Hepatocyte (in vitro differentiated cells): ENCODE data around the gene SLC16A2. TPM values are rescaled to one million over a fixed set of nuclear protein-coding genes. Genes with fewer than 3 reads are reported as not detected.
"Not testable (repeated sequence)": the region's sequence is repeated elsewhere in the genome, so short reads cannot be mapped to it uniquely, and the experiment has no call there.

Source experiments
- DNase-seq: peaks from one replicate; pipeline ENCODE4 v3.0.0-alpha.2; 2016; ENCODE audit warnings: low spot score
- H2AFZ ChIP-seq: fragments of 200-600 bp; sonication (generic); 2 replicates; pipeline ENCODE4 v1.6.0; 2016; ENCODE audit warnings: antibody characterized with exemption, mild to moderate bottlenecking
- H3K27ac ChIP-seq: fragments of 200-600 bp; sonication (generic); 2 replicates; pipeline ENCODE4 v1.5.1; 2016; ENCODE audit warnings: mild to moderate bottlenecking
- H3K27me3 ChIP-seq: fragments of 200-600 bp; sonication (generic); 2 replicates; pipeline ENCODE4 v1.6.1; 2016
- H3K36me3 ChIP-seq: fragments of 200-600 bp; sonication (generic); replicated peaks from 2 replicates; pipeline ENCODE4 v1.5.1; 2016; ENCODE audit warnings: low read depth; ENCODE audit not compliant: insufficient read depth
- H3K4me1 ChIP-seq: fragments of 200-600 bp; sonication (generic); 2 replicates; pipeline ENCODE4 v1.5.1; 2016; ENCODE audit warnings: mild to moderate bottlenecking, moderate library complexity; ENCODE audit not compliant: insufficient read depth
- H3K4me2 ChIP-seq: fragments of 200-600 bp; sonication (generic); 2 replicates; pipeline ENCODE4 v1.6.0; 2016
- H3K4me3 ChIP-seq: fragments of 200-600 bp; sonication (generic); 2 replicates; pipeline ENCODE4 v1.5.1; 2016; ENCODE audit warnings: mild to moderate bottlenecking
- H3K79me2 ChIP-seq: fragments of 200-600 bp; sonication (generic); 2 replicates; pipeline ENCODE4 v1.6.0; 2017; ENCODE audit warnings: mild to moderate bottlenecking
- H3K9me2 ChIP-seq: fragments of 200-600 bp; sonication (generic); replicated peaks from 2 replicates; pipeline ENCODE4 v1.6.0; 2017; ENCODE audit warnings: mild to moderate bottlenecking; ENCODE audit not compliant: insufficient read depth
- H3K9me3 ChIP-seq: fragments of 200-600 bp; sonication (generic); 2 replicates; pipeline ENCODE4 v1.5.1; 2016; ENCODE audit warnings: low read depth, mild to moderate bottlenecking
- H4K20me1 ChIP-seq: fragments of 200-600 bp; sonication (generic); 2 replicates; pipeline ENCODE4 v1.6.0; 2016; ENCODE audit warnings: mild to moderate bottlenecking; ENCODE audit not compliant: insufficient read depth, poor library complexity, severe bottlenecking
- EZH2 ChIP-seq: fragments of 200-600 bp; sonication (generic); IDR thresholded peaks from 2 replicates; pipeline ENCODE4 v1.6.1; 2016; ENCODE audit warnings: antibody characterized with exemption, mild to moderate bottlenecking, borderline replicate concordance
- EZH2phosphoT487 ChIP-seq: fragments of 200-600 bp; sonication (generic); IDR thresholded peaks from one replicate; pipeline ENCODE4 v1.6.1; 2018; ENCODE audit warnings: antibody characterized with exemption, mild to moderate bottlenecking, low read depth, moderate library complexity; ENCODE audit not compliant: unreplicated experiment, severe bottlenecking
- WGBS: methylation state at CpG from one replicate; pipeline ENCODE4 v1.1.6; 2016; ENCODE audit warnings: low lambda C conversion rate; ENCODE audit errors: missing lambda C conversion rate; 5-methylcytosine and 5-hydroxymethylcytosine counted together
- polyA plus RNA-seq: library from polyadenylated mRNA; unstranded; fragments of >200 nt; fragmentation: Nextera tagmentation; extraction: Ambion mirVana; gene quantifications from 2 replicates; pipeline ENCODE4 v1.2.1, GENCODE V29; 2016
- total RNA-seq: library from RNA; depleted of rRNA; stranded (reverse); fragments of >200 nt; gene quantifications from 2 replicates; pipeline ENCODE4 v1.2.3, GENCODE V29; 2014
- TF ChIP-seq, protein P1 (sequence below): fragments of 200-600 bp; sonication (generic); IDR thresholded peaks from 2 replicates; pipeline ENCODE4 v1.5.1; 2016; ENCODE audit warnings: antibody characterized with exemption, mild to moderate bottlenecking; ENCODE audit not compliant: poor library complexity

The SLC16A2 gene
- total and polyA plus RNA-seq, 2 experiments from 2014 or later = 7.7 to 11.2 TPM

DNA sequence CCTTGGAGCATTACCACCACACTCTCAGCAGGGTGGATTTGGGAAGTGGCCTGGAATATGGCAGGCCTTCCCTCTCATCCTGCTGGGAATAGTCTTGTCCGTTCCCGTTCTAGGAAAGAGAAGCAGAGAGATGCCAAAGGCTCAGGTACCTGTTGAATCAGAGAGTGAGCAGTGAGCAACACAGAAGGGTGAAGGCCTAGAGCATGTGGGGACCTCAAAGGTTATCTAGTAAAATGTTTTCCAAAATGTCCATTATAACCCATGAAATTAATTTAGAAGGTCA is 30.8 kb downstream of the SLC16A2 start:
- TF ChIP-seq, protein P1, sequence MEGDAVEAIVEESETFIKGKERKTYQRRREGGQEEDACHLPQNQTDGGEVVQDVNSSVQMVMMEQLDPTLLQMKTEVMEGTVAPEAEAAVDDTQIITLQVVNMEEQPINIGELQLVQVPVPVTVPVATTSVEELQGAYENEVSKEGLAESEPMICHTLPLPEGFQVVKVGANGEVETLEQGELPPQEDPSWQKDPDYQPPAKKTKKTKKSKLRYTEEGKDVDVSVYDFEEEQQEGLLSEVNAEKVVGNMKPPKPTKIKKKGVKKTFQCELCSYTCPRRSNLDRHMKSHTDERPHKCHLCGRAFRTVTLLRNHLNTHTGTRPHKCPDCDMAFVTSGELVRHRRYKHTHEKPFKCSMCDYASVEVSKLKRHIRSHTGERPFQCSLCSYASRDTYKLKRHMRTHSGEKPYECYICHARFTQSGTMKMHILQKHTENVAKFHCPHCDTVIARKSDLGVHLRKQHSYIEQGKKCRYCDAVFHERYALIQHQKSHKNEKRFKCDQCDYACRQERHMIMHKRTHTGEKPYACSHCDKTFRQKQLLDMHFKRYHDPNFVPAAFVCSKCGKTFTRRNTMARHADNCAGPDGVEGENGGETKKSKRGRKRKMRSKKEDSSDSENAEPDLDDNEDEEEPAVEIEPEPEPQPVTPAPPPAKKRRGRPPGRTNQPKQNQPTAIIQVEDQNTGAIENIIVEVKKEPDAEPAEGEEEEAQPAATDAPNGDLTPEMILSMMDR = no peak
- TF ChIP-seq EZH2 (no peak), EZH2phosphoT487 (no peak)
- H3K4me1 ChIP-seq = no peaks in the 10 kb centered on the region
- 94% methylated on average over 2 of the region's 2 CpGs for WGBS
- H3K27me3 ChIP-seq = no peaks in the 10 kb centered on the region
- no peaks in the 10 kb centered on the region for H3K79me2 ChIP-seq
- H3K9me2 ChIP-seq = no peaks in the 10 kb centered on the region
- no peak overlapping the region for H3K27ac ChIP-seq
- H4K20me1 ChIP-seq = no peaks in the 10 kb centered on the region
- H3K4me3 ChIP-seq = no peak overlapping the region
- no peaks in the 10 kb centered on the region for H3K9me3 ChIP-seq
- no peaks in the 10 kb centered on the region for H3K36me3 ChIP-seq
- no peak overlapping the region for H2AFZ ChIP-seq
- no peak for DNase-seq
- no peak overlapping the region for H3K4me2 ChIP-seq

DNA sequence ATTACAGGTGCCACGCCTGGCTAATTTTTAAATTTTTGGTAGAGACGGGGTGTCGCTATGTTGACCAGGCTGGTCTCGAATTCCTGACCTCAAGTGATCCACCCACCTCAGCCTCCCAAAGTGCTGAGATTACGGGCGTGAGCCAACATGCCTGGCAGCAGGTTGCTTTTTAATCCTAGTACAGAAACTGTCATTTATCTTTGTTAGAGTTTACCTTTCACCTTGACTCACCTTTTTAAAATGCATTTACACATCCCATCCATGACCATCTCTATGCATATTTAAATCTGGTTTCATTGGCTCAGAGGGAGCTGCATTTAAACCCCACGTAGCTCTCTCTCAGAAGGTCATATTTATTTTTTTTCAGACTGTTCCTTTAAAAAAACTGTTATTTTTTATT is 31.9 kb downstream of the SLC16A2 start:
- no peak overlapping the region for H3K4me3 ChIP-seq
- H3K79me2 ChIP-seq = no peaks in the 10 kb centered on the region
- H3K9me2 ChIP-seq = no peaks in the 10 kb centered on the region
- no peaks in the 10 kb centered on the region for H3K36me3 ChIP-seq
- DNase-seq = no peak
- WGBS = 83% methylated on average over 7 of the region's 7 CpGs
- H3K27ac ChIP-seq = no peak overlapping the region
- no peak overlapping the region for H2AFZ ChIP-seq
- TF ChIP-seq EZH2phosphoT487 (no peak), EZH2 (no peak)
- TF ChIP-seq, protein P1 = no peak
- H3K4me1 ChIP-seq = no peaks in the 10 kb centered on the region
- H4K20me1 ChIP-seq = no peaks in the 10 kb centered on the region
- H3K9me3 ChIP-seq = no peaks in the 10 kb centered on the region
- H3K4me2 ChIP-seq = no peak overlapping the region
- H3K27me3 ChIP-seq = no peaks in the 10 kb centered on the region

DNA sequence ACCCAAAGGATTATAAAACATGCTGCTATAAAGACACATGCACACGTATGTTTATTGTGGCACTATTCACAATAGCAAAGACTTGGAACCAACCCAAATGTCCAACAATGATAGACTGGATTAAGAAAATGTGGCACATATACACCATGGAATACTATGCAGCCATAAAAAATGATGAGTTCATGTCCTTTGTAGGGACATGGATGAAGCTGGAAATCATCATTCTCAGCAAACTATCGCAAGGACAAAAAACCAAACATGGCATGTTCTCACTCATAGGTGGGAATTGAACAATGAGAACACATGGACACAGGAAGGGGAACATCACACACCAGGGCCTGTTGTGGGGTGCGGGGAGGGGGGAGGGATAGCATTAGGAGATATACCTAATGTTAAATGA is 32.9 kb downstream of the SLC16A2 start:
- H3K36me3 ChIP-seq, H3K9me3 ChIP-seq, H2AFZ ChIP-seq, H3K27me3 ChIP-seq, H3K4me3 ChIP-seq, H3K27ac ChIP-seq, H3K79me2 ChIP-seq, H3K9me2 ChIP-seq, H4K20me1 ChIP-seq, DNase-seq, H3K4me2 ChIP-seq, H3K4me1 ChIP-seq: not testable (repeated sequence)
- 93% methylated on average over 2 of the region's 3 CpGs for WGBS

DNA sequence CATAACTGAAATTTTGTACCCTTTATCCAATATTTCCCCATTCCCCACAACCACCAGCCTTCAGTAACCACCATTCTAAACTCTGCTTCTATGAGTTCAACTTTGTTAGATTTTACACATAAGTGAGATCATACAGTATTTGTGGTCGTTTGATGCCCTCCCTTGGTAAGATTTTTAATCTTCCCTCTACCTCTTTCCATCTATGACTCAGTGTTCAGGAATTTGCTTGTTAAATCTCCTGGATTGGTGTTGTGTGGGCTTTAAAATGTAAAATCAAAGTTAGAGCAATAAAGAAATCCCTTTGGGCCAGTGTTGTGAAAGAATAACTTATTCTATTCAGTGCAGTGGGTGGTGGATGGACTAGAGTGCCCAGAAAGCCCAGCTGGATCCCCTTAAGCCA is 37.4 kb downstream of the SLC16A2 start:
- TF ChIP-seq, protein P1 = peak; percentile 8
- TF ChIP-seq EZH2phosphoT487 (no peak), EZH2 (no peak)
- Histone ChIP-seq H3K36me3 (no peaks in the 10 kb centered on the region), H3K27ac (no peak overlapping the region), H3K27me3 (no peaks in the 10 kb centered on the region), H3K9me3 (no peaks in the 10 kb centered on the region), H3K4me1 (no peaks in the 10 kb centered on the region), H3K79me2 (no peaks in the 10 kb centered on the region), H3K9me2 (no peaks in the 10 kb centered on the region), H3K4me2 (no peak overlapping the region), H3K4me3 (no peak overlapping the region), H4K20me1 (no peaks in the 10 kb centered on the region), H2AFZ (no peak overlapping the region)
- 10% methylated on average over 1 of the region's 1 CpG for WGBS
- DNase-seq = peak; percentile 18
